ENCODE results near the gene DSCAML1. TPM values are rescaled to one million over a fixed set of nuclear protein-coding genes. Genes with fewer than 3 reads are reported as not detected.

DSCAML1 gene
- total RNA-seq, 1 experiment from 2014 or later = 0.15 TPM

DNA sequence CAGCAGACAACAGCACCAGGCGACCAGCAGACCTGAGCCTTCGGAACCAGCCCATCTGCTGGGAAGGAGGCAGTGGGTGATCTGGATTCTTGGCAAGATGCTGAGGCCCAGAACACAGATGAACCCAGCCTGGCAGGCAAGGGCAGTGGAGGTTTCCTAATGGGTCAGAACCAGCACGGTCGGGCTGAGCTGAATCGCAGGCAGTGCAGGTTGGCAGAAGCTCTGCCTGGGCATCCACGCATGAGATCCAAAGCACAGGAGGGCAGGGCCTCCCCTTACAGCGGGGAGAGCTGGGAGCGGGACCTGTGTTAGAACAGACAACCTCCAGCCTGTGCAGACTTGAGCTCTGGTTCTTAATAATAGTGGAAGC is 47.5 kb downstream of the DSCAML1 start:
- Mint-ChIP-seq H3K4me1 (peaks cover 26 to 39% of the 10 kb centered on the region in 2 experiments), H3K27ac (no peak overlapping the region), H3K9me3 (no peaks in the 10 kb centered on the region; a peak in 1 of 5 replicates), H3K4me3 (no peak overlapping the region), H3K36me3 (ENCODE audit: insufficient read depth in 1 of 3, low read depth in 3 of 3) (no peaks in the 10 kb centered on the region), H3K27me3 (ENCODE audit: low read depth) (peaks cover 6% of the 10 kb centered on the region)
- H3K4ac ChIP-seq (ENCODE audit: low read depth, low read length) = no peak overlapping the region
- no peak for TF ChIP-seq CTCF (conservative IDR thresholded peaks at IDR 0.05)
- H3K9me3 ChIP-seq (ENCODE audit: control insufficient read depth, low read depth, low read length) = no peaks in the 10 kb centered on the region
- no peak overlapping the region for H2AK5ac ChIP-seq (ENCODE audit: insufficient read length, low read length)
- no peak overlapping the region for H2BK20ac ChIP-seq (ENCODE audit: low read depth, low read length, poor library complexity, severe bottlenecking)
- WGBS (ENCODE audit: extremely low coverage, insufficient read length, low lambda C conversion rate) = no CpG with 5 or more reads among the region's 8 CpGs
- no peak overlapping the region for H2BK12ac ChIP-seq (ENCODE audit: insufficient read length, low read depth, low read length)
- H3K23me2 ChIP-seq (ENCODE audit: insufficient read length, low read depth, low read length, poor library complexity, severe bottlenecking) = no peaks in the 10 kb centered on the region
- no peak overlapping the region for H4K5ac ChIP-seq (ENCODE audit: insufficient read length, low read depth, low read length)
- no peaks in the 10 kb centered on the region for H3K27me3 ChIP-seq (ENCODE audit: insufficient read depth, low read length)
- H3K79me2 ChIP-seq (ENCODE audit: insufficient read depth, low read length) = no peaks in the 10 kb centered on the region
- H3T11ph ChIP-seq (ENCODE audit: low read length) = no peak overlapping the region
- H2BK120ac ChIP-seq (ENCODE audit: low read depth, low read length, poor library complexity, severe bottlenecking) = no peak overlapping the region
- H3K56ac ChIP-seq (ENCODE audit: insufficient read length, low read depth, low read length) = no peak overlapping the region
- DNase-seq = no peak
- no peak overlapping the region for H3K4me2 ChIP-seq (ENCODE audit: insufficient read depth, insufficient read length, low read length)
- H3K27ac ChIP-seq (ENCODE audit: insufficient read length, low read depth, low read length) = no peak overlapping the region
- H4K8ac ChIP-seq (replicated peaks; ENCODE audit: insufficient read length, low read depth, low read length) = no peak overlapping the region
- H2BK15ac ChIP-seq (ENCODE audit: low read depth, low read length) = no peak overlapping the region
- no peaks in the 10 kb centered on the region for H3K79me1 ChIP-seq (ENCODE audit: insufficient read depth, low read depth, low read length, poor library complexity, severe bottlenecking)
- H4K20me1 ChIP-seq (ENCODE audit: control insufficient read depth, insufficient read depth, insufficient read length) = no peaks in the 10 kb centered on the region
- H2BK5ac ChIP-seq (ENCODE audit: insufficient read length, low read length) = no peak overlapping the region
- H4K91ac ChIP-seq (ENCODE audit: insufficient read length, low read depth, low read length) = no peak overlapping the region
- H3K14ac ChIP-seq (ENCODE audit: insufficient read depth, low read length) = peak overlapping the region; percentile 53; the same call in 1 of the 2 replicates
- no peak overlapping the region for H3K9ac ChIP-seq (ENCODE audit: extremely low read depth, insufficient read length, low read length)
- no peak overlapping the region for H3K23ac ChIP-seq (ENCODE audit: insufficient read length, low read depth, low read length)
- peaks cover 5% of the 10 kb centered on the region; the same call in 1 of the 2 replicates for H3K4me1 ChIP-seq (ENCODE audit: insufficient read depth, low read length)
- no peak overlapping the region for H2AFZ ChIP-seq (ENCODE audit: low read length)
- no peak overlapping the region for H3K18ac ChIP-seq (ENCODE audit: insufficient read length, low read depth, low read length)

All from H9 (cell line).